ENCODE data around the gene RETN. TPM values are rescaled to one million over a fixed set of nuclear protein-coding genes. Genes with fewer than 3 reads are reported as not detected.

RETN gene
- total RNA-seq, 4 donors from 2014 or later = 1.5 to 1.8 TPM; not detected in 2

DNA sequence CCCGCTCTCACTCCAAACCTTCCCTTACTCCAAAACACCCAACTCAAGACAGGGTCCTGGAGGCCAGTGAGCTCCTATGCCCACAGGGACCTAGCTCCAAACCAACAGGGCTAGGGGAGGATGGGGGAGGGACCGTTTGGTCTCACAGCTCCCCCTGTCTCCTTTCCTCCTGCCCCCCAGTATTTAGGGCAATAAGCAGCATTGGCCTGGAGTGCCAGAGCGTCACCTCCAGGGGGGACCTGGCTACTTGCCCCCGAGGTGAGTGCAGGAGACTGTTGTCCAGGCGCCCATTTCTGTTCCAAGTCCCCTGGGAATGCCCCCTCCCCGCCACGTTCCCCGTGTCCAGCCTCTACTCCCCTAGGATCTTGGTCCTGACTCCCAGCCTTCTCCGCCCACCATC is 792 bp downstream of the RETN start:
- TF ChIP-seq, protein P1, sequence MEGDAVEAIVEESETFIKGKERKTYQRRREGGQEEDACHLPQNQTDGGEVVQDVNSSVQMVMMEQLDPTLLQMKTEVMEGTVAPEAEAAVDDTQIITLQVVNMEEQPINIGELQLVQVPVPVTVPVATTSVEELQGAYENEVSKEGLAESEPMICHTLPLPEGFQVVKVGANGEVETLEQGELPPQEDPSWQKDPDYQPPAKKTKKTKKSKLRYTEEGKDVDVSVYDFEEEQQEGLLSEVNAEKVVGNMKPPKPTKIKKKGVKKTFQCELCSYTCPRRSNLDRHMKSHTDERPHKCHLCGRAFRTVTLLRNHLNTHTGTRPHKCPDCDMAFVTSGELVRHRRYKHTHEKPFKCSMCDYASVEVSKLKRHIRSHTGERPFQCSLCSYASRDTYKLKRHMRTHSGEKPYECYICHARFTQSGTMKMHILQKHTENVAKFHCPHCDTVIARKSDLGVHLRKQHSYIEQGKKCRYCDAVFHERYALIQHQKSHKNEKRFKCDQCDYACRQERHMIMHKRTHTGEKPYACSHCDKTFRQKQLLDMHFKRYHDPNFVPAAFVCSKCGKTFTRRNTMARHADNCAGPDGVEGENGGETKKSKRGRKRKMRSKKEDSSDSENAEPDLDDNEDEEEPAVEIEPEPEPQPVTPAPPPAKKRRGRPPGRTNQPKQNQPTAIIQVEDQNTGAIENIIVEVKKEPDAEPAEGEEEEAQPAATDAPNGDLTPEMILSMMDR (IDR thresholded peaks at IDR 0.05; ENCODE audit: low read depth) = no peak

DNA sequence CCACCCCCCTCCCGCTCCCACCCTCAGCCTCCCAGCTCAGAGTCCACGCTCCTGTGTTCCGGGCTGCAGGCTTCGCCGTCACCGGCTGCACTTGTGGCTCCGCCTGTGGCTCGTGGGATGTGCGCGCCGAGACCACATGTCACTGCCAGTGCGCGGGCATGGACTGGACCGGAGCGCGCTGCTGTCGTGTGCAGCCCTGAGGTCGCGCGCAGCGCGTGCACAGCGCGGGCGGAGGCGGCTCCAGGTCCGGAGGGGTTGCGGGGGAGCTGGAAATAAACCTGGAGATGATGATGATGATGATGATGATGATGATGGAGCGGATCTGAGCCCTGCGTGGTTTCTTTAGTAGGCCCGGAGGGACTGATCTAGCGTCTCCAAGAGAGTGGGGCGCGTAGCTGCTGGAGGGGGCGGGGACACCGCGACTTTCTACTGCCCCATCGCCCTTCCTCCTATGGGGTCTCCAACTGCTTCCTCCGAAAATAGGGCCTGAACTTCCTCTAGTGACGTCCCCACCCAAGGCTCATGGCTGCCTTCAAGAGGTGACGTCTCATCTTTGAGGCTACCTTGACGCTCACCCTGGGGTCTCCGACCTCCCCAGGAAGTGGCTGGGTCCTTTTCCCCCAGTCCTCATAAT is 1.4 kb downstream of the RETN start:
- TF ChIP-seq, protein P1 (IDR thresholded peaks at IDR 0.05; ENCODE audit: low read depth) = no peak

DNA sequence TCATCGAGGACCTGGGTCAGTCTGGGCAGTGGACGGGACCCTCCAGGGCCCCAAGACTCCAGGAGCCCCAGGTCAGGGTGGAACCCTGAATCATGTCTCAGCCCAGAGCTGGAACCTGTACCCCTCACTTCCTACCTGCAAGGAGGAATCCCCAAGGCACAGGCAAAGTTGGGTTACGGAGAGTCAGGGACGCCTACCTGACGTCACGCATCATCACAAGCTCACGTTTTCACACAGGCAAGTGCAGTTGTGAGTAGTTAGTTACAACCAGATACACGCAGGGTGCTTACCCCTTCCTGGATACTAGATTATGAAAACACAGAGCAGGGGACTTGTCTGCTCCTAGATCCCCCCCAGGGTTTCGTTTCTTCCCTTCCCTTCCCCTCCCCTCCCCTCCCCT is 1.9 kb downstream of the RETN start:
- TF ChIP-seq, protein P1 (IDR thresholded peaks at IDR 0.05; ENCODE audit: low read depth) = no peak

DNA sequence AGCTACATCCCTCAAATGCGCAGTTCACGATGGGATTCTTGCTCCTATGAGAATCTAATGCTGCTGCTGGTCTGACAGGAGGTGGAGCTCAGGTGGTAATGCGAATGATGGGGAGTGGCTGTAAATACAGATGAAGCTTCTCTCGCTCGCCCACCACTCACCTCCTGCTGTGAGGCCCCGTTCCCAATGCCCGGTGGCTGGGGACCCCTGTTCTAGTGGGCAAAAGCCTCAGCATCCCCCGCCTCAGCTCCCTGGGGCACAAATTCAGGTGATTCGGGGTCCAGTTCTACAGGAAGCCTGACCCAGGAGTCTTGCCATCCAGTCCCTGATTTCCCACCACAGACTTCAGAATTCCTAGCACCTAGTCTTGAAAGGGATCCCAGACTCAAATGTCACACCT is 3.7 kb downstream of the RETN start:
- TF ChIP-seq, protein P1 (IDR thresholded peaks at IDR 0.05; ENCODE audit: low read depth) = no peak

DNA sequence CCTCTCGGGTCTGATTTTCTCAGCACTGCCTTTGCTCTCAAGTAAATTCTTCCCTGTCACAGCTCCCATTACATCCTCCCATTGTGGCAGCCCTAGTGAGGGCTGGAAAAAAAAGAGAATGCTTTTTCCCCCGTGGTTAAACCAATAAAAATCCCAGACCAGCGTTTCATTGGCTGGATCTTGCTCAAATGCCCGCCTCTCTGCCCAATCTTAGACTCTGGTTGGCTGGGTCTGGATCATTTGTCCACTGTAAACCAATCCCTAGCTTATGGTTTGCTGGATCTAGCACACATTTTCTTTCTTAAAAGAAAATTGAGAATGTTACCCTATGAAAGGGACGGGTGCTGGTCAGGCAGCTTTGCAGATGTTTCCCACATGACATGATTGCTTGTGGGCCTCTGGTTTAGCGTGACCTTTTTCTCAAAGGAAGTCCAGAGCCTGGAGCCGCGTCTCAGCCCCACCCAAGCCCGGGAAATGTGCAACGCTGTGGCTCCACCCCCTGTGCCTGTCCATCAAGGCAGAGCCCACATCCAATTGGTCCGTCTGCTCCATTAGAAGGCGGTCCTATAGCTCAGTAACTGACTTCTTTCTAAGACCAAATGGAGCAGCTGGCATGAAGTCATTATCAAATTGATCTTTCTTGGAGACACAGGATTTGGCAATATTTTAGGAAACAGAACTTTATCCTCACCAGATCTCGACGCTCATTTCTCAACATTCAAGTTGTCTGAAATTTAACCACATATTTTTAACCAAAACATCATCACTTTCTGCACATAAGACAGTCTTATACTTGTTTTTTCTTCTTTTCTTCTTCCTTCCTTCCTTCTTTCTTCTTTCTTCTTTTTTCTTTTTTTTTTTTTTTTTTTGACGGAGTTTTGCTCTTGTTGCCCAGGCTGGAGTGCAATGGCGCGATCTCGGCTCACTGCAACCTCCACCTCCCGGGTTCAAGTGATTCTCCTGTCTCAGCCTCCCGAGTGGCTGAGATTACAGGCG is 5.5 kb downstream of the RETN start:
- TF ChIP-seq, protein P1 (IDR thresholded peaks at IDR 0.05; ENCODE audit: low read depth) = no peak

DNA sequence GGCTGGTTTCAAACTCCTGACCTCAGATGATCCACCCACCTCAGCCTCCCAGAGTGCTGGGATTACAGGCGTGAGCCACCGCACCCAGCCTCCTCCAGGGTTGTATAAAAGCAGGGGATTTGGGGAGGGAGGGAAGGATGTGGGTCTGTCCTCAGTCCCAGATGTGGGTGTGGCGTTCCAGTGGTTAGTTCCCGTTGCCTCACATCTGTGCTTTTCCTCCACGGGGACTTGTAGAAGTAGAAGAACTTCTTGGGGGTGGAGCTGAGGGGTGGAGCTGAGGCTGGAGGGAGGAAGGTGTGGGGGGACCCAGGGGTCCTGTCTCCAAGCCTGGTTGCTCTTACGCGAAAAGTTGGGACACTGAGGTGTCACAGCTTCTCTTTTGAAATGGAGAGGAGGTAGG is 7.5 kb downstream of the RETN start:
- TF ChIP-seq, protein P1 (IDR thresholded peaks at IDR 0.05; ENCODE audit: low read depth) = no peak

DNA sequence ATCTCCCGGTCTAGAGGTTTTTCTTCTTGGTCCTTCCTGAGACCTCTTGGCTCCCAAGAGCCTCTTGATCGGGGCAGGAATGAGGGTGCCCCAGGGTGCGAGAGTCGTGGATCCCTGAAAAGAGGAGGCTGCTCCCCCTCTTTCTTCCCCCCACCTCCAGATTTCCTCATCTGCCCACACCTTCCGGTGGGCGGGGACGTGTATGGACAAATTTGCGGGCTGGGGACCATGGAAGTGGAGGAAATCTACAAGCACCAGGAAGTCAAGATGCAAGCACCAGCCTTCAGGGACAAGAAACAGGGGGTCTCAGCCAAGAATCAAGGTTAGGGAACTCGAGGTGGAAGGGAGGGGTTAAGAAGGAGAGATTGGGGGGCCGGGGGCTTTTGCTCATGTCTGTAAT is 8.0 kb downstream of the RETN start, which contains the start of gene MCEMP1:
MCEMP1 (plus strand) TSS at position 237 of the 400 bp plus-strand sequence; CDS start at position 268, 31 bp downstream.
- TF ChIP-seq, protein P1 (IDR thresholded peaks at IDR 0.05; ENCODE audit: low read depth) = no peak

All from subcutaneous adipose tissue (tissue), 4 donors.